CD4-positive, alpha-beta T cell treated with Interferon alpha-2 for 1 hour (primary cell): ENCODE measurements around the gene ADAM22.
A peak's percentile ranks its signal among the peaks of the same experiment; 100 is the strongest.

Experiments used
- DNase-seq, 2 donors: peaks; one replicate each; pipeline ENCODE4 v3.0.0-alpha.2; 2020 to 2022

ADAM22 gene

DNA sequence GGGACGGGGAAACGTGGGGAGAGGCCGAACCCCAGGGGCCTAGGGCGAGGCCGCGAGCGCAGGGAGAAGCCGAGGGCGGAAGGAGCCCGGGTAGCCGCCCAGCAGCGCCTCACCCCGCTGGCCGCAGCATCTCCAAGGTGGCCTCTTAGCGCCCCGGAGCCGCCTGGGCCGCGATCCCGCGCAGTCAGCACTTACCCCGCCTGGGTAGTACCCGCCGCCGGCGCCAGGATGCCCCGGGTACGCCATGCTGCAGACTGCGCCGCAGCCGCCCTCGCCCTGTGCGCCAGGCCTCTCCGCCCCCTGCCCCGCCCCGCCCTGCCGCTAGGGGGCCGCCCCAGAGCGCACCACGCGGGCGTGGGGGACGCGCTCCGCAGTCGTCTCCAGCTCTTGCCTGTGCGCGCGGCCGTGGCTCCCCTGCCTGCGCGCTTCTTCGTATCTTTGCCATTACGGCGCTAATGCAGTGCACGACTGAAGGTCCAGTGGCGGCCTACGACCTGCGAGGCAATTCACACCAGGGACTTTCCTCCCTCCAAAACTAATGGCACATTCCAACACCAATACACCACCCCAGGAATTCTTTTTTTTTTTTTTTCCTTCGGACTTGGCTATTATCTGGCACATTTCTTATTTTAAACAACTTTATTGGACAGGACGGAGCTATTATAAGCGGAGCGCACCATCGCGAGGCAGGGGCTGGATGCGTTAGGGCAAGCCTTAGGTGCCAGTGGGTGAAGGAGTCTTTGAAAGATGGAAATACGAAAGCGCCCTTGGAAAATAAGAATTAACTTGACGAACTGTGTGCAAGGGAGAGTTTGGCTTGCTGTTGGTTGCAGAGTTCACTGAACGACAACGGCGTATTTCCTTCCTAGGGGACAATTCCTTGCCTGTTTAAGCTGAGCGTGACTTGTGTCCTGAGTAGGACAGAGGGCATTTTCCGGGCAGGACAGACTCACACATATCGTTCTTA is 286.0 kb downstream of the ADAM22 start, which contains the start of gene SRI:
TSS of gene SRI (minus strand) at position 258 of the 967 bp plus-strand sequence. CDS start at position 246, 12 bp downstream.
- peak; percentile 90 to 94 for DNase-seq

DNA sequence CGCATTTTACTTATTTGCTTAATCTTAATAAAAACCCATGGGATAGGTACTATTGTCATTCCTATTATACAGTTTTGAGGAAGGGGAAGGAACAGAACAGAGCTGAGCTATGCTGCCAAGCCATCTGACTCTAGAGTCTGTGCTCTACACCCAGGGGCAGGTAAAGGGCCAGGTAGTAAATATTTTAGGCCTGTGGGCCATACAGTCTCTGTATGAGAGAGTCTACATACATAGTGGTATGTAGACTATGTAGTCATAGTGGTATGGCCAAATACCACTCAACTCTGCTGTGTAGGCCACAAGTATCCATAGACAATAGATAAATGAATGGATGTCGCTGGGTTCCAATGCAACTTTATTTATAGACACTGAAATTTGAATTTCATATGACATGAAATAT is 289.2 kb downstream of the ADAM22 start:
- DNase-seq: no peak

GRCh38 chr7:88224601-88225275 is 290.7 kb downstream of the ADAM22 start:
- no peak for DNase-seq

GRCh38 chr7:88226201-88226600 is 292.1 kb downstream of the ADAM22 start:
- no peak for DNase-seq

DNA sequence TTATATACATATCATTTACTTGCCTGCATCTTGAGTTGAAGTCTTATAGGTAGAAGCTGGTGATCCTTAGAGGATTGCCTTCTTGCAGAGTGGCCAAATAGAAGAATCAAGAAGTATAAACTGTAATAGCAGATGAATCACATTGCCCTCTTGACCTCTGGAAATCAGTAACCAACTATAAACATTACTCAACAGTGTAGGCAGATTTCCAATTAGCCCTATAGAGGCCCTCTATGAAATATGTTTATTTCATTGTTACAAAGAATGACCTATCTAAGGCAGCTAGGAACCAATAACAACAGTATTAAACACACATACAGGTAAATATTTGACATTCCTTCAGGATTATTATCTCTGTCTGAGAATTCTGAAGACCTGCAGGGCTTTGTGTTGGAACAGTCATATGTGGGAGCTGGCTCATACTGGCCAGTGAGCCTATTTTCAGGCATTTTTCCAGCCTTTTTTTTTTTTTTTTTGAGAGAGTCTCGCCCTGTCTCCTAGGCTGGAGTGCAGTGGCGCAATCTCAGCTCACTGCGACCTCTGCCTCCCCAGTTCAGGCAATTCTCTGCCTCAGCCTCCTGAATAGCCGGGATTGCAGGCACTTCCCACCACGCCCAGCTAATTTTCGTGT is 292.9 kb downstream of the ADAM22 start:
- no peak for DNase-seq

- DNase-seq: no peak
Observed at GRCh38 chr7:88229302-88229995, 295.4 kb downstream of the ADAM22 start.

- no peak for DNase-seq
Observed at GRCh38 chr7:88230646-88231045, 296.6 kb downstream of the ADAM22 start.

DNA sequence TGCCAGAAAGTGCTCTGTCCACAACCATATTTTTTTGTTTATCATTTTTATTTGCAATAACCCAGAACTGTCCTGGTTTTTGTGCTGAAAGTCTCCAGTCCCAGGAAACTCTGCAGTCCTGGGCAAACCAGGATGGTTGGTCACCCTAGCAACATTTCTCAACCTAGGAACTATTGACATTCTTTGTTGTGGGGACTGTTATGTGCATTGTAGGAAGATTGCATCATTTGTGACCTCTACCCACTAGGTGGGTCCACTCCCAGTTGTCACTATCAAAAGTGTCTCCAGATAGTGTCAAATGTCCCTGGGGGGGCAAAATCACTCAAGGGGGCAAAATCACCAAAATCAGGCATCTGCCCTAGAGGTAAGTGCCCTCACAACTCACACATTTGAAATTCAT is 299.8 kb downstream of the ADAM22 start:
- no peak for DNase-seq

GRCh38 chr7:88239852-88240251 is 305.8 kb downstream of the ADAM22 start:
- no peak for DNase-seq

- peak in 1 of 2 donors; percentile 17 for DNase-seq
Observed at GRCh38 chr7:88243345-88243909, 309.4 kb downstream of the ADAM22 start.

GRCh38 chr7:88244258-88244657 is 310.2 kb downstream of the ADAM22 start:
- no peak for DNase-seq
